T-helper 17 cell (primary cell): ENCODE results near the gene DDX10. TPM values are rescaled to one million over a fixed set of nuclear protein-coding genes. Genes with fewer than 3 reads are reported as not detected.

Experiments
- ATAC-seq: fragments of 150-1000 bp; cut with Tn5 transposase; 2 replicates; pipeline ENCODE4 v1.10.0; 2021; ENCODE audit warnings: mild to moderate bottlenecking, moderate library complexity
- DNase-seq, 3 donors: peaks; one replicate each; pipeline versions ENCODE4 v3.0.0 to v3.0.0-alpha.2; 2020 to 2021
- H3K9me3 ChIP-seq: one replicate; pipeline ENCODE4 v1.7.0; 2013; ENCODE audit warnings: low read length, mild to moderate bottlenecking; ENCODE audit not compliant: control insufficient read depth, poor library complexity, severe bottlenecking
- H3K27ac Mint-ChIP-seq: one replicate; pipeline ENCODE4 v1.8.0; 2022; ENCODE audit warnings: mild to moderate bottlenecking, moderate library complexity, mixed read lengths
- H3K27me3 Mint-ChIP-seq: one replicate; pipeline ENCODE4 v1.8.0; 2022; ENCODE audit warnings: mixed read lengths
- H3K36me3 Mint-ChIP-seq: one replicate; pipeline ENCODE4 v1.8.0; 2022; ENCODE audit warnings: low read depth, mixed read lengths
- H3K4me1 Mint-ChIP-seq: one replicate; pipeline ENCODE4 v1.8.0; 2022; ENCODE audit warnings: mild to moderate bottlenecking, mixed read lengths
- H3K4me3 Mint-ChIP-seq: one replicate; pipeline ENCODE4 v1.8.0; 2022; ENCODE audit warnings: mild to moderate bottlenecking, moderate library complexity, mixed read lengths
- total RNA-seq, 4 donors: library from RNA in 2 of 4; stranded (reverse) in 2 of 4; gene quantifications; one replicate each; pipeline ENCODE4 v1.2.3 and lab custom pipeline; 2022 to 2026

The DDX10 gene
- total RNA-seq, 2 donors from 2014 or later, result 24.8 to 26.6 TPM

GRCh38 chr11:108838102-108838791 lies 173.4 kb downstream of the DDX10 start:
- peaks cover 13% of the 10 kb centered on the region for H3K4me1 Mint-ChIP-seq

GRCh38 chr11:108838792-108839105 lies 173.9 kb downstream of the DDX10 start:
- Mint-ChIP-seq H3K27ac (no peak overlapping the region), H3K4me3 (no peak overlapping the region), H3K36me3 (peaks cover 15% of the 10 kb centered on the region), H3K4me1 (peaks cover 13% of the 10 kb centered on the region), H3K27me3 (no peaks in the 10 kb centered on the region)
- DNase-seq (no peak), ATAC-seq (no peak)
- no peaks in the 10 kb centered on the region for H3K9me3 ChIP-seq

More at GRCh38 chr11:108838102-108838791, 173.4 kb downstream of the DDX10 start:
- no peak for DNase-seq
- H3K9me3 ChIP-seq, result no peaks in the 10 kb centered on the region
- no peak for ATAC-seq
- Mint-ChIP-seq H3K36me3 (peaks cover 15% of the 10 kb centered on the region), H3K4me3 (no peak overlapping the region), H3K27ac (no peak overlapping the region), H3K27me3 (no peaks in the 10 kb centered on the region)

DNA sequence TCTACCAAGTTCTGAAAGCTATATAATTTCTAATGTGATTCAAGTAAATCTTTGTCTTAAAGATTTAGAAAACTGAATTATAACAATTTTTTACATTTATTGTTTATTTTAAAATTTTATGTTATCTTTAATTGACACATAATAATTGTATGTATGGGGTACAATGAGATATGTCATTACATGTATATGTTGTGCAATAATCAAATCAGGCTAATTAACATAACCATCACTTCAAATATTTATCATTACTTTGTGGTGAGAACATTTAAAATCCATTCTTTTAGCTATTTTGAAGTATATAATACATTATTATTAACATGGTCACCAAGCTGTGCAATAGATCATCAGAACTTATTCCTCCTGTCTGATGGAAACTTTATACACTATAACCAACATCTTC lies 181.1 kb downstream of the DDX10 start:
- Mint-ChIP-seq H3K27ac (no peak overlapping the region), H3K36me3 (peaks cover 6% of the 10 kb centered on the region), H3K27me3 (no peaks in the 10 kb centered on the region), H3K4me3 (no peak overlapping the region), H3K4me1 (peaks cover 3% of the 10 kb centered on the region)
- no peaks in the 10 kb centered on the region for H3K9me3 ChIP-seq
- DNase-seq, result no peak
- ATAC-seq, result no peak

DNA sequence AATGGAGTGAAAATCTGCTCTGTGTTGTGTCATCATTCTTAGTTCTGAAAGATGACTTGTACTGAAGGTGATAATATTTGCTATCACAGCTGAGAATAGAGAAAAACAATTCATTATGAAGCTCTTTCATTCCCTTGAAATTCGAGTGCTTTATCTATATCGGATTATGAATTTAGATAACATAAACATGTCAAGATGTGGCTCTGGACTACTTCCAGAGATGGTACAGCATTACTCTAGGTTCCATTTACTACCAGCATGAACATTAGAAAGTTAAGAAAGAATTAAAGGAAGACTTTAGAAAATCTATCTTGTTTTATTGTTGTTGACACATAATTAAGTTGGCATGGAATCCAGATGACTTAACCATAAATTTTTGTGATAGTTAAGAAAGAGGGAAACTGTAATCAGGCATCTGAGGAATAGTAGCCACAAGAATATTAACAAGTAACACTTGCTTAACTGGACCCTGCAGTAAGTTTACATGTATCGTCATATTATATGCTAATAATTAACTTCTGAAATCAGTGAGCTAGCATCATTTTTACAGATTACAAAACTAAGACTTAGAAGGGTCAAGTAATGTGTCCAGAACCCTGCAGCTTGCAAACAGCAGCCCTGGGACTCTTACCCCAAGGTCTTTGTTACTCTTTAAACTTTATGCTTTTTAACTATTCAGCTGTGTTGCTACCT lies 182.6 kb downstream of the DDX10 start:
- no peak for ATAC-seq
- H3K27me3 Mint-ChIP-seq, result no peaks in the 10 kb centered on the region
- H3K27ac Mint-ChIP-seq, result no peak overlapping the region
- H3K4me1 Mint-ChIP-seq, result peaks cover 6% of the 10 kb centered on the region
- H3K36me3 Mint-ChIP-seq, result peaks cover 2% of the 10 kb centered on the region
- no peaks in the 10 kb centered on the region for H3K9me3 ChIP-seq
- DNase-seq, result no peak
- no peak overlapping the region for H3K4me3 Mint-ChIP-seq

GRCh38 chr11:108851781-108852180 lies 186.9 kb downstream of the DDX10 start:
- ATAC-seq (no peak), DNase-seq (no peak)
- peaks cover 2% of the 10 kb centered on the region for H3K36me3 Mint-ChIP-seq
- H3K4me1 Mint-ChIP-seq, result peaks cover 18% of the 10 kb centered on the region
- H3K4me3 Mint-ChIP-seq, result no peak overlapping the region
- H3K27ac Mint-ChIP-seq, result no peak overlapping the region
- H3K27me3 Mint-ChIP-seq, result no peaks in the 10 kb centered on the region
- no peaks in the 10 kb centered on the region for H3K9me3 ChIP-seq

- H3K9me3 ChIP-seq, result no peaks in the 10 kb centered on the region
- no peak for ATAC-seq
- Mint-ChIP-seq H3K4me1 (peaks cover 18% of the 10 kb centered on the region), H3K4me3 (no peak overlapping the region), H3K36me3 (peaks cover 2% of the 10 kb centered on the region), H3K27ac (no peak overlapping the region), H3K27me3 (no peaks in the 10 kb centered on the region)
- DNase-seq, result no peak
Measured at GRCh38 chr11:108852701-108853100, 187.8 kb downstream of the DDX10 start.

DNA sequence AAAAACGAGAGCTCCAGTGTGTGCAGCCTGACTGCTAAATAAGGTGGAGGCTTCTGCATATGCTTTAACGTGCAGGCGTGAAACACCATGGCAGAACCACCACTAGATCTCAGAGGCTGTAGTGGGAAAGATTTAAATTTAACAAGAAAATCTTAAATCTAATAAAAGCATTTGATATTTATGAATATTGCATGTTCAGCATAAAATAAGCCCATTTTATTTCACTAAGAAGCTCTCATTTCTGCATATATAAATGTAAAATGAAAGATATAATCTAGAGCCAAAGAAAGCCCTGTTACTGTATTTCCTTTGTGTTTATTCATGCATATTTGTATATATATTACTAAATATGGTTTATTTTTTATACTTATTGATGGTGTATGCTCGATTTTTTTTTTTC lies 188.3 kb downstream of the DDX10 start:
- Mint-ChIP-seq H3K4me3 (no peak overlapping the region), H3K27ac (peak overlapping the region; percentile 91), H3K27me3 (no peaks in the 10 kb centered on the region), H3K4me1 (peaks cover 18% of the 10 kb centered on the region), H3K36me3 (peaks cover 5% of the 10 kb centered on the region)
- H3K9me3 ChIP-seq, result no peaks in the 10 kb centered on the region
- DNase-seq (no peak), ATAC-seq (no peak)

- H3K9me3 ChIP-seq, result no peaks in the 10 kb centered on the region
- peak; percentile 41 for ATAC-seq
- H3K27me3 Mint-ChIP-seq, result no peaks in the 10 kb centered on the region
- peaks cover 18% of the 10 kb centered on the region for H3K4me1 Mint-ChIP-seq
- H3K27ac Mint-ChIP-seq, result peak overlapping the region; percentile 91
- H3K4me3 Mint-ChIP-seq, result peak overlapping the region; percentile 85
- DNase-seq, result no peak
- H3K36me3 Mint-ChIP-seq, result peaks cover 7% of the 10 kb centered on the region
Measured at GRCh38 chr11:108853864-108854263, 189.0 kb downstream of the DDX10 start.

DNA sequence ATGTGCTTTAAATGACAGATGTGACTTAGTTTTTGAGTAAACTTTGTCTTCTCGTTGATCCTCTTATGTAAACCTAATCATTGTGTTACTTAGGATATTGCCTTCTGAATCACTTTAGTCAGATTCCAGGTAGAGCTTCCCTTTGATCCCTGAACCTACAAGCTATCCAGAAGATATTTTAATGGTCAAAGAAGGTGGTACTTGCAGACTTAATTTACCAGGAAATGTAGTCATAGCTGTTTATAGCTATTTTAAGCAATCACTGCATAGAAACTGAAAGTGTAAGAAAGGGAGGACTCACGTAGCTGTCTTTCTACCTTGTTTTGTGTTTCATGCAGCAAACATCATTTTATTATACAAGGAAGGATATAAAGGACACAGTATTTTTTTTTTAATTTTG lies 189.5 kb downstream of the DDX10 start:
- H3K9me3 ChIP-seq, result no peaks in the 10 kb centered on the region
- Mint-ChIP-seq H3K36me3 (peaks cover 7% of the 10 kb centered on the region), H3K27me3 (no peaks in the 10 kb centered on the region), H3K4me3 (peak overlapping the region; percentile 85), H3K4me1 (peaks cover 18% of the 10 kb centered on the region), H3K27ac (peak overlapping the region; percentile 91)
- ATAC-seq, result peak; percentile 54
- DNase-seq, result no peak

DNA sequence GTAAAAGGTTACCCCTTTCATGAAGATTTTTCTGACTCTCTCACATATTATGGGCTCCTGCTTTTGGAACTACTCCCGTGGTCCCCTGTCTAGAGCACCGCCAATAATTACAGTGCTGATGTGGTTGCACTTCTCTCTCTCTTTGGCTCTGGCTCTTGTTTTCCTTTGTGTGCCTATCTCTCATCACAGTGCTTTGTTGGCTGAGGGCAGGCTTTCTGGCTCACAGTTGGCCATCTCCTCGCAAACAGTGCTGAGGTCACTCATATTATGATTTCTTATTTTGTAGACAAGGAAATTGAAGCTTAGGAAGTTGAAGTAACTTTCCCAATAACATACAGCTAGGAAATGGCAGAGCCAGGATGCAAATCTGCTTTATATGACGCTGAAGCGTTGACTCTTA lies 192.5 kb downstream of the DDX10 start:
- H3K36me3 Mint-ChIP-seq, result peaks cover 9% of the 10 kb centered on the region
- no peaks in the 10 kb centered on the region for H3K9me3 ChIP-seq
- H3K4me1 Mint-ChIP-seq, result peaks cover 15% of the 10 kb centered on the region
- H3K4me3 Mint-ChIP-seq, result no peak overlapping the region
- DNase-seq (no peak), ATAC-seq (no peak)
- H3K27ac Mint-ChIP-seq, result no peak overlapping the region
- no peaks in the 10 kb centered on the region for H3K27me3 Mint-ChIP-seq

DNA sequence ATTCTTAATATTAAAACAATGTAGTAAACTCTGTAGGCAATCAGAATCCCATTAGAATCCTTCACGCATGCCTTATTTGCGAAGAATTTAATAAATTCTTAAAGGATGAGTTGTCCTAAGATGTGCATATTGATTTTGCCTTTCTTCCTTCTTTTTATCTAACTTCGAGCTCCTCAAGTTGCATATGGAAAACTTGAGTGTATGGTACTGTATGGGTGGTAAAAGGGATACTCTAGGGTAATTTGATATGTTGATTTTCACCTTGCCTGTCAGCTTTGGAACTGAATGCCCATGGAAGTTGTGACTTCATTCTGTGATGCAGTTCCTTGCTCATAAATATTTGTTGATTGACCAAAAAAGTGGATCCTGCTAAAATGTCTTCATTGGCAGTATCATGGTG lies 193.8 kb downstream of the DDX10 start:
- no peak for DNase-seq
- Mint-ChIP-seq H3K36me3 (peaks cover 8% of the 10 kb centered on the region), H3K27ac (no peak overlapping the region), H3K4me3 (no peak overlapping the region), H3K4me1 (peaks cover 14% of the 10 kb centered on the region), H3K27me3 (no peaks in the 10 kb centered on the region)
- H3K9me3 ChIP-seq, result no peaks in the 10 kb centered on the region
- no peak for ATAC-seq

DNA sequence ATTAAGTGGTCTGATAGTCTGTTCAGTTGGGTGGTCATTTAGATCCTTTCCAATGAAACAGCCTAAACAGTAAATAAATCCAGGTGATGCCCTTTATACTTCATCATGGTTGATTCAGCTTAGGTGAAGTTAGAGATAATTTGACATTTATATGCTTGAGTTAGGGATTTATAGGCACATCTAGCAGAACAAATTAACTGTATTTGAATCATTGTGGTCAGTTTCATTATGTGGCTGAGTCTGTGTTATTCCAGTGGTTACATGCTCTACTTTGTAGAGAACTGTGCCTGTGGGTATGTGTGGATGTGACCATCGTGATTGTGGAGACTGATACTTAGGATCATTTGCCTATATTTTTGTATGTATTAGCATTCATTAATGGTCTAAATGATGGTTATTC lies 194.6 kb downstream of the DDX10 start:
- Mint-ChIP-seq H3K27me3 (no peaks in the 10 kb centered on the region), H3K4me1 (peaks cover 7% of the 10 kb centered on the region), H3K27ac (no peak overlapping the region), H3K36me3 (peaks cover 7% of the 10 kb centered on the region), H3K4me3 (no peak overlapping the region)
- no peaks in the 10 kb centered on the region for H3K9me3 ChIP-seq
- no peak for DNase-seq
- ATAC-seq, result no peak

DNA sequence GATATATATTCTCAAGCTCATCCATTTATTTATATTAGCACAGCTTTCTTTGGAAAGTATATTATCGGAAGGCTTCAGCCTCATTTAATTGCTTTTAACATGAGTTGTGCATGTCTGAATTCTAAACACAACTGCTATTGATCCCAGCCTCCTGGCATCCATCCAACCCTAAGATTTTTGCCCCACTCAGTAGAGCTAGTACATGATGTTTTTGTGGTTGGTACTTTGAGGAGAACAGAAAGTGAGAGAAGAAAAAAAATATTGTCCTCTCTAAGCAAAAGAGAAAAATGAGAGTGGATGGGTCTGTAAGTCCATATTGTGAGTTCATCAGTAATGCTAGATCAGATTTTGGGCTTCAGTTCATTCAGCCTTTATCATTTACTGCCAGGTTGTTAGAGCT lies 198.7 kb downstream of the DDX10 start:
- H3K9me3 ChIP-seq, result no peaks in the 10 kb centered on the region
- no peaks in the 10 kb centered on the region for H3K27me3 Mint-ChIP-seq
- peaks cover 5% of the 10 kb centered on the region for H3K36me3 Mint-ChIP-seq
- peaks cover 4% of the 10 kb centered on the region for H3K4me1 Mint-ChIP-seq
- no peak for DNase-seq
- no peak overlapping the region for H3K27ac Mint-ChIP-seq
- H3K4me3 Mint-ChIP-seq, result no peak overlapping the region
- ATAC-seq, result no peak

GRCh38 chr11:108865406-108865805 lies 200.5 kb downstream of the DDX10 start:
- no peak overlapping the region for H3K27ac Mint-ChIP-seq
- ATAC-seq, result no peak
- no peak for DNase-seq

More at GRCh38 chr11:108865406-108865805, 200.5 kb downstream of the DDX10 start:
- no peaks in the 10 kb centered on the region for H3K9me3 ChIP-seq
- no peaks in the 10 kb centered on the region for H3K27me3 Mint-ChIP-seq
- H3K4me3 Mint-ChIP-seq, result no peak overlapping the region
- H3K36me3 Mint-ChIP-seq, result peaks cover 3% of the 10 kb centered on the region
- peaks cover 4% of the 10 kb centered on the region for H3K4me1 Mint-ChIP-seq
